ENCODE data around the gene FXYD3.
"Not testable (repeated sequence)": the region's sequence is repeated elsewhere in the genome, so short reads cannot be mapped to it uniquely, and the experiment has no call there.

The FXYD3 gene

DNA sequence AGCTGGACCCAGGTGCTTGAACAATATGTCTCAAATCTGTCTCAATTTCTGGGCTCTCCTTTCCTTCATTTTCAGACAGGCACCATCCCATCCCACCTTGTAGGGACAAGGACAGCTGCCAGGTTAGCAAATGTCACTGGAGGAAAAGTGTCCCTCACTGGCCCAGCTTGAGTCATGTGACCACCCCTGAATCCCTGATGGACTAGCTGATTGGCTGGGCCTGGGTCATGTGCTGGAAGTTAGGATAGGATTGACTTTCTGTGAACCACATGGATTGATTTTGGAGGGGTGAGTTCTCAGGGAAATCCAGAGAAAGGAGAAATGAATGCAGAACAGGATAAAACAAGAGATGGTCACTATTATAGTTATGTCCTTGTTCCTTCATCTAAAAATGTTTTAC, 28.2 kb upstream of the FXYD3 start:
- no peak for DNase-seq

DNA sequence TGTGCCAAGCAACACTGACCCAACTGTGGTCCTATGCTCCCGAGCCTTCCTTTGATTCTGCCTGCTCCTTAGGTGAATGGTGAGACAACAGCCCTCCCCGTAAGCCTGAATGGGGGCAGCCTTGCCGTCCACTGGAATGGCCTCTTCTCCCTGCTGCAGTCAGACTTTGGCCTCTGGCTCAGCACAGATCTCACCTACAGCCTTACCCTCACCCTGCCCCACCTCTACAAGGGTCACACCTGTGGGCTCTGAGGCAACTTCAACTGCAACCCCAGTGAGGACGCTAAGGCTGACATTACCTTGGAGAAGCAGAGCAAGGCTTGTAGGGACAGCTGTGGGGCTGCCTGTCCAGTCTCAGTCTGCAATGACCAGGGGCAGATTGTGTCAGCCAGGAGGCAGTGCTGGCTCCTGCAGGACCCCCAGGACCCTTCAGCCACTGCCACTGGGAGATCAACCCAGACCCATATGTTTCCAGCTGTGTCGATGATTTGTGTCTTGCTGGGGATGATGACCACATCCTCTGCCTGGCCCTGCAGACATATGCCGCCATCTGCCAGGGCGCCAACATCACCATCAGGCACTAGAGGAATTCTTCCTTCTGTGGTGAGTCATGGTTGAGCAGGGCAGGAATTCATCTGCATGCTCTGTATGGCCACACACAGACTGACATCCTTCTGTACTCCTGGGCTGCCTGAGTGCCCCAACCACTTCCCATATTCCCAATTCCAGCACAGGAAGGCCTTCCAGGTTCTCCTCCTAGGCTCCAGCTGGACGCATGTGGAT, 27.3 kb upstream of the FXYD3 start:
- DNase-seq: no peak

DNA sequence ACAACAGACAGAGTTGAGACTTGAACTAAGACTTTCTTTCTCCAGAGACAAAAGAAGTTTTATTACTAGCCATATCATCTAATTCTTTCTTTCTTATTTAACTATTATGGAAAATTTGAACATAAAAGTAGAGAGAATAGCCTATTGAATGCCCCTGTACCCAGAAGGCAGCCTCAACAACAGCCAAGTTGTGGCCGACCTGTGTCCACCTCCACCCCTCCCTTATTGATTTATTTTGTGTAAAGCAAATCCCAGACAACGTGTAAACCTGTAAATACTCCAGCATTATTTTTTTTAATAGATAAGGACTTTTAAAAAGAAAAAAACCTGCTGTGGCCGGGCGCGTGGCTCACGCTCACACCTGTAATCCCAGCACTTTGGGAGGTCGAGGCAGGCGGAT, 26.1 kb upstream of the FXYD3 start:
- DNase-seq: no peak

DNA sequence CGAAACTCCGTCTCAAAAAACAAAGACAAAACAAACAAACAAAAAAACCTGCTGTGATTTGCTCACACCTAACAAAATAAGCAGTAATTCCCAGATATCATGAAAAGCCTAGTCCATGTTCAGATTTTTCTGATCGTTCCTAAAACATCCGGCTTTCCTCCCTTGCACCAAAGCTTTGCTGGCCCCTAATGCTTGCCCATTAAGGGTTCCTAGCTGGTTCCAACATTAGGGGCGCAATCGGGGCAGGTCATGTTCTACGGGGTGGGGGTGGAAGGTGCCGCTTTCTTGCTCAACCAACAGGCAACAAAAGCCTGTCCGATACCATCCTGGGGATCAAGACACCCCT, 25.5 kb upstream of the FXYD3 start:
- DNase-seq: no peak

DNA sequence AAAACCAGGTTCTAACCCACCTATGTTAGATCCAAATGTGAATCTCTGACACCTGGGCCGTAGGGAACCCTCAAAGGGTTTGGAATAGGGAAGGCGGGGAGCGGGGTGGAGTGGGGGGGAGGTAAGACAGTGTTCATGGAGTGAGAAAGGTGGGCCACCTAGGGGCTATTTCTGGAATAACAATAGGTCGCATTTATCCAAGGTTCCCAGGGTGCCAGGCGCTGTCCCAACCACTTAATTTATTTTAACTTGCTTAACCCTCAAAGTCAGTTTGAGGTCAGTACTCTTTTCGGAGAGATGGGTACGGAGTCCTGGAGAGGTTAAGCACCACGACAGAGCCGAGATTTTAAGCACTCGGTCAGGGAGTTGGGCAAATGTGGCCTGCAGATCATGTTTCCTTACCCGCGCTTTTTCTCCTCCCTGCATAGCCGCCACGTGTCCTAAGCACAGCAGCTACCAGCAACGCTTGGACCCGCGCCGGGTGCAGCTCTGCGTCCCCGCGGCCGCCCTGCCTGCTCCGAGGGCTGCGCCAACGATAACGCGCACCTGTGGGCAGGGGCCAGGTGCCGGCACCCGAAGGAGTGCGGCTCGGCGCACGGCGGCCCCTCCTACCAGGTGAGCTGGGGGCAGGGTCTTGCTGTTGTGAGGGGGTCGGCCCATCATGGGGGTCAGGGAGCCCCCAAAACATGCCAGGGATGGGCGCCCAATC, 25.0 kb upstream of the FXYD3 start:
- no peak for DNase-seq

DNA sequence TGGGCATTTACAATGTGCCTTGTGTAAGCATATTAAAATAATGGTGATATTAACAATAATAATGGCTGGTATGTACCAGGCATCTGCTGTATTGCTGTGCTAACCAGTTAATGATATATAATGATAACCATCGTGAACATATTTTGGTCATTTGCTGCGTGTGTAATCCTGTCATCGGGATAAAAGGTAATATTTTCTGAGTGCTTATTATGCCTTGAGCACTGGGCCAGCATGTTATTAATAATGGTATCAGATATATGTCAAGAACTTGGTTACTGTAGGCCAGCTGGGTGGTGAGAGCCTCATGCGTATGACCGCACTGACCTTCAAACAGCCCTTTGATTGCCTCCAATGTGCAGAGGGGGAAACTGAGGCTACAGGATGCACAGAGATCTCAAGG, 22.2 kb upstream of the FXYD3 start:
- no peak for DNase-seq

DNA sequence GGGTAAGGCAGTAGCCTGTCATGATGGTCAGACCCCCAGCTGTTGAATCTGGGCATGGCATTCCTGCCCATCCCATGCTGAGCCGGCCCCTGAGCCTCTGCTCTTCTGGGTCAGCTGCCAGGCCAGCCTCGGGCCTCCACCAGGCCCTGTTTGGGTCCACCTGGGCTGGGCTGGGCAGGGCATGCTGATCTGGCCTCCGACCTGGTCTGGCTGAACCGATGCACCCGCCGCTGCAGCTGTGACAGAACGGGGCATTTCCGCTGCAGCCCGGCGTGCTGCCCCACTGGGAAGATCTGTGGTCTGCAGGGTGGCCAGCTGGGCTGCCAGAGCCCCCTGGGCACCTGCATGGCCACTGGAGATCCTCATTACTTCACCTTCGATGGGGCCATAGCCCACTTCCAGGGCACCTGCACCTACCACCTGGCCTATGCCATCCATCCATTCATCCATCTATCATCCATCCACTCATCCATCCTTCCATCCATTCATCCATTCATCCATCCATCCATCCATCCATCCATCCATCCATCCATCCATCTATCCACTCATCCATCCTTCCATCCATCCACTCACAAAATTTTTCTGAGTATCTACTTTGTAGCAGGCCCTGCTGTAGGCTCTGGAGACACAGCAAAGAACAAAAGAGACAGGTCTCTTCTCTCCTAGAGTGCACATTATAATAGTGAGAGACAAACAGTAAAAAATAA, 21.5 kb upstream of the FXYD3 start:
- no peak for DNase-seq

DNA sequence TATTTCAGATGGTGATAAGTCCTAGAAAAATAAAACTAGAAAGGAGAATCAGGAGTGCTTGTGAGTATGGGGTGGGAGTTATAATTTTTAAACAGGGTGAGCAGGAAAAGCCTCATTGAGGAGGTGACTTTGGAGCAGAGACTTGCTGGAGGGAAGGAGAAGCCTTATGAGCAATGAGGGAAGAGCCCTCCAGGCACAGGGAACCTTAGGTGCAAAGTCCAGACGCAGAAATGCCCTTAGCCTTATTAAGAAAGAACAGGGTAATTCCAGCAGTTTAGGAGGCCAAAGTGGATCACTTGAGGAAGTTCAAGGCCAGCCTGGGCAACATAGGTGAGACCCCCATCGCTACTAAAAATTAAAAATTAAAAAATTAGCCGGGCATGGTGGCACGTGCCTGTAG, 21.0 kb upstream of the FXYD3 start:
- DNase-seq: no peak

DNA sequence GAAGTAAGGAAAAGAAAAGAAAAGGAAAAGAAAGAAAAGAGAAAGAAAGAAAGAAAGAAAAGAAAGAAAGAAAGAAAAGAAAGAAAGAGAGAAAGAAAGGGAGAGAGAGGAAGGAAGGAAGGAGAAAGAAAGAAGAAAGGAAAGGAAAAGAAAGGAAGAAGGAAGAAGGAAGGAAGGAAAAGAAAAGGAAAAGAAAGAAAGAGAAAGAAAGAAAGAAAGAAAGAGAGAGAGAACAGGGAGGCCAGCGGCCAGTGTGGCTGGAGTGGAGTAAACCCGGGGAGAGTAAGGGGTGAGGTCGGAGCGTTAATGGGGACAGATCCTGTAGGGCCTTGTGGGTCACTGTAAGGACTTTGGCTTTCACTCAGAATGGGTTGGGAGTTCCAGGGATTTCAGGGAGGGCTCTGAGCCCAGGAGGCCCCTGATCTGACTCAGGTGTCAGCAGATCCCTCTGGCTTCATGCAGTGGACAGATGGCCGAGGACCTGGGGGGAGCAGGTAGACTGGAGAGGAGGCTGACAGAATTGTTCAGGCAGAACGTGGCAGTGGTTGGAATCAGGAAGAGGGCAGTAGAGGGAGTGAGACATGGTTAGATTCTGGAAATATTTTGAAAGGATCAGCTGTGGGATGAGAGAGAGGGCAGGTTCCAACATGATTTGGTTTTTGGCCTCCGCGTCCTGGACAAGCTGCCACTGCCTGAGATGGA, 19.8 kb upstream of the FXYD3 start:
- DNase-seq: no peak

DNA sequence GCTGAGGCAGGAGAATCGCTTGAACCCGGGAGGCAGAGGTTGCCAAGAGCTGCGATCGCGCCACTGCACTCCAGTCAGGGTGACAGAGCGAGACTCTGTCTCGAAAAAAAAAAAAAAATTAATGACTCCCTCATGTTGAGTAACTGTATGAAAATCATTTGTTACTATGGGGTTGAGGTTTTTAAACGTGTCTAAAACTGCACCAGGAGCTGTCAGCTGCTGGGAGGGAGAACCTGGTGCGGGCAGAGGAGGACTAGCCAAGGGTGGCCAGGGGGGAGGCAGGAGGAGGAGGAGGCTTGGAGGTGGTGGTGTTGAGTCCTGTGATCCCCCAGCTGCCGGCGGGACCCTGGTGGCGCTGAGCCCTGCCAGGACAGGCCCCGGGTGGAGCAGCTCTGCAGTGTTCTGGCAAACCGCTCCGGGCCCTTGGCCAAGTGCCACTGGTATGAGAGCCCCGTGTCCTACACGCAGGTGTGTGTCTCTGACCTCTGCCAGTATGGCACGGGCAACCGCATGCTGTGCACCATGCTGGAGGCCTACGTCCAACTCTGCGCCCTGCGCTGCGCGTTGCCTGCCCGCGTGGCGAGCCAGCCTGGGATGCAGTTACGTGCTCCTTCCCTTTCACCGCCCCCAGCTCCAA, 17.1 kb upstream of the FXYD3 start:
- DNase-seq: peak; percentile 9

DNA sequence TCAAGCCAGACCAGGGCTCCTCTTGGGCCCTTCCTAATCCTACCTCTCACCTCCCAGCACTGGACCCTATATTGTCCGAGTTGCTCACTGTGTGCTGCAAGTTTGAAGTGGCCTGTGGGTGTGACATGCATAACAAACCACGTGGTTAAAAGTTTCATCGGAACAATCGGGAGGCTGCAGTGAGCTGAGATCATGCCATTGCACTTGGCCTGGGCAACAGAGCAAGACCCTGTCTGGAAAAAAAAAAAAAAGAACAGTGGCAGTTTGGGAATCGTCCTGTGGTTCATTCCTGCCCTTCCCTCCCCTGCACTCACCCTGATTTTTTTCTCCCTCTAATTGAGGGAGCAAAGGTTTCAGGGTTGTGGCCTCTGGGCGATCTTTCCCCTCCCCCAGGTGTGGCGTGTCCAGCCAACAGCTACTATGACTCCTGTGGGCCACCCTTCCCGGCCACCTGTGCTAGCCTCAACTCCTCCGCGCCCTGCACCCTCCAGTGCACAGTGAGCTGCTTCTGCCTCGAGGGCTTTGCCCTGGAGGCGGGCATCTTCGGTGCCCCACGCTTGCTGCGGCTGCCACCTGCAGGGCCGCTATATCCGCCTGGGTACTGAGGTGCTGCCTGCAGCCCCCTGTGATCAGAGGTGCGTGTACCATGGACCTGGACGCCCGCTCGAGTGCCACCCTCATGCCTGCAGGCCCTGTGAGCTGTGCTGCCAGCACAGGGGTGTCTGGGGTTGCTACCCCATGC, 16.3 kb upstream of the FXYD3 start:
- DNase-seq: no peak

DNA sequence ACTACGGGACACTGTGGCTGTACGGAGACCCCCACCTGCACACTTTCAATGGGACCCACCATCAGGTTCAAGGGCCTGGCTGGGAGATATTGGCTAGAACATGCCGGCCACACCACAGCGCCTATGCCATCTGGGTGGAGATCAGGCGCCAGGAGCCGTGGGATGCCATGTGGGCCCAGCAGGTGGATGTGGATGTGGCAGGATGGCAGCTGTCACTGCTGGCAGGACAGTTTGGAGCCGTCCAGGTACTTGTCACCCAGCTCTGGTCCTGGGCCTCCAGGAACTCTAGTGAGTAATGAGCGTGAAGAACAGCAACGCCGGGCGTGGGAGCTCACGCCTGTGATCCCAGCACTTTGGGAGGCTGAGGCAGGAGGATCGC, 15.7 kb upstream of the FXYD3 start:
- DNase-seq: no peak

DNA sequence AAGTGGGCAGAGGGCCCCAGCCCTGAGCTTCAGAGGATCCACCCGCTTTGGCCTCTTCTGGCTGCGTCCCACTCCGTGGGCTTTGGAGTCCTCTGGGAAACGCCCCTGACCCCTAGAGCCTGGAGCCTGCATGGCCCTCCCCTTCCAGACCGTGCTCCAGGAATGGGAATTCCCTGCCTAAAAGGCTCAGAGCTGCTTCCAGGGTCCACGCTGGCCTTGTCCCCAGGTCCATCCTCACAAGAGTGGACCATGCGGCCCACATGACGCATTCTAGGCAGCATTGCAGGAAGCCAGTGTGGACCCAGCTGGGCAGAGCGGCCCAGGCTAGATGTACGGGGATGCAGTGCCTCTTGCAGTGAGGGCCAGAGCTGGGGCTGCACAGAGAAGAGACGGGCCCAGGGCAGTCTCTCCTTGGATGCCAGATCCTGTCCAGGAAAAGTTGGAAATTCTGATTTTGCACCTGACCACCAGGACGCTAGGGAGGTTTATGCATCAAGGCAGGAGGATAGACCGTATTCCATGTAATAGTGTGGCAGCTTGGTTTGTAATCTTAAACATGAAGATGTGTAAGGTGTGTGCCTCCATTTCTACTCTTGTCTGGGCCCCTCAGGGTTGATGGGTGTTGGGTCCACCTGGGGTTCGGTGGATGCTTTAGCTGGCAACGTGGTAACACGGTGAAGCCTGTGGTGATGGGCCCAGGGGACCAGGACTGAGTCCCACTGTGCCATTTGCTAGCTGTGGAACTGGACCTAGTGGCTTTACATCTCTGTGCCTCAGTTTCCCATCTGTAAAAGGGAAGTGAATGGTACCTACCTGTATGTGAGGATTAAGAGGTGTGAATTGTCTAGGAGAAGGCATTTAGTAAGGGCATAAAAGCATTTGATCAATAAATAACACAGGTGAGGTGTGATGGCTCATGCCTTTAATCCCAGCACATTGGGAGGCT, 14.8 kb upstream of the FXYD3 start:
- no peak for DNase-seq

DNA sequence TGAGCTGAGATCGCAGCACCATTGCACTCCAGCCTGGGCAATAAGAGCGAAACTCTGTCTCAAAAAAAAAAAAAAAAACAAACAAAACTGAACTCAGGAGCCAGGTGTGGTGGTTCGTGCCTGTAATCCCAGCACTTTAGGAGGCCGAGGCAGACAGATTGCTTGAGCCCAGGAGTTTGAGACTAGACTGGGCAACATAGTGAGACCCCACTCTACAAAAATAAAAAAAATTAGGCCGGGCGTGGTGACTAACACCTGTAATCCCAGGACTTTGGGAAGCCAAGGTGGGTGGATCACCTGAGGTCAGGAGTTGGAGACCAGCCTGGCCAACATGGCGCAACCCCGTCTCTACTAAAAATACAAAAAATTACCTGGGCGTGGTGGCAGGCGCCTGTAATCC, 13.7 kb upstream of the FXYD3 start:
- DNase-seq: not testable (repeated sequence)

DNA sequence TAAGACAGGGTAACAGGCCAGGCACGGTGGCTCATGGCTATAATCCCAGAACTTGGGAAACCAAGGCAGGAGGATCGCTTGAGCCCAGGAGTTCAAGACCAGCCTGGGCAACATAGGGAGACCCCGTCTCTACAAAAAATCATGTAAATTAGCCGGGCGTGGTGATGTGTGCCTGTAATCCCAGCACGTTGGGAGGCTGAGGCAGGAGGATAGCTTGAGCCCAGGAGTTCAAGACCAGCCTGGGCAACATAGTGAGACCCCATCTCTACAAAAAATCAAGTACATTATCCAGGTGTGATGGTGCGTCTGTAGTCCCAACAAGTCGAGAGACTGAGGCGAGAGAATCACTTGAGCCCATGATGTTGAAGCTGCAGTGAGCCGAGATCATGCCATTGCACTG, 12.0 kb upstream of the FXYD3 start:
- DNase-seq: not testable (repeated sequence)

DNA sequence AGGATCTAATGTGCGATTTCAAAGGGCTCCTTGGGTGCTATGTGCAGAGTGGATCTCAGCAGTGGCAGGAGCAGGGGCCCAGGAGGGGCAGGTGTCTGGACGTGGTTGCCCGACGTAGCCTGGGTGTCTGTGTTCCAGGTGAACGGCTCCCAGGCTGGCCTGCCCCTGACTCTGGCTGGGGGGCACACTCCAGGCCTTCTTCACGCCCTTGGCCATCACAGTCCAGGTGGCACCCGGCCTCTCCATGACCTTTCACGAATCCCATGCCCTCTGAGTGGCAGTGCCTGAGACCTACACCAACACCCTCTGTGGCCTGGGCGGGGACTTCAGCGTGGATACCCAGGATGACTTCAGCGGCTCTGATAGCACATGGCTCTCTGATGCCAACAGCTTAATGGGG, 11.3 kb upstream of the FXYD3 start:
- no peak for DNase-seq

DNA sequence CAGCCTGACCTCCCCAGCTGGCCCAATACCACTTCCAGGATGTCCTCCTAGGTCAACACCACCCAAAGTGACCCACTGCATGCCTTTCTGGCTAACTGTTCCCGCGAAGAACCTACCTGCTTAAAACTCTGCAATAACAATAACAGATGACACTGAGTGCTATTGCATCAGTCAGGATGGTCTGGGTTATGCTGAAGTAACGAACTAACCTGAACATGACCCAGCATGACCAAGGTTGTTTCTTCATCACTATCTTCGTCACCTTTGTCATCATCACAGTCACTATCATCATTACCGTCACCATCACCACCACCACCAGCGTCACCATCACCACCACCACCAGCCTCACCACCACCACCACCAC, 10.6 kb upstream of the FXYD3 start:
- no peak for DNase-seq

DNA sequence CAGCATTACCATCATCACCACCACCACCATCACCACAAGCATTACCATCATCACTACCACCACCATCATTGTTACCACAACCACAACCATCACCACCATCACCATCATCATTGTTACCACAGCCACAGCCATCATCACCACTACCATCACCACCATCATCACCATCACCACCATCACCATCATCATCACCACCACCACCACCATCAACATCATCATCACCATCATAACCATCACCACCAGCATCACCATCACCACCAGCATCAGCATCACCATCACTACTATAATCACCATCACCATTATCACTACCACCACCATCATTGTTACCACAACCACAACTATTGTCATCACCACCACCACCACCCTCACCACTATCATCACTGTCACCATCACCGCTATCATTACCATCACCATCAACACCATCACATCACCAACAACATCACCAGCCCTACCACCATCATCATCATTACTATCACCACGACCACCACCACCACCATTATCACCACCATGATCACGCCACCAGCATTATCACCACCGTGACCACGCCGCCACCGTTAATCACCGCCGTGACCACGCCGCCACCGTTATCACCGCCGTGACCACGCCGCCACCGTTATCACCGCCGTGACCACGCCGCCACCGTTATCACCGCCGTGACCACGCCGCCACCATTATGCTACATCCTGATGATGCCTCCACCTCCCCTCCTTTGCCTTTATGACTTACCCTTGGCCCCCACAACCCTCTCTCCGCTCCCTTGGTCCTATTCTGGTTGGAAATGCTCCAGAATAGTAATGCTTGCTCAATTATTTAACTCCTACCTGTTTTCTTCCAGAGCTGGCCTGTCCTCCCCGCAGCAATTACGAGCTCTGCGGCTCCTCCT, 10.0 kb upstream of the FXYD3 start:
- no peak for DNase-seq

DNA sequence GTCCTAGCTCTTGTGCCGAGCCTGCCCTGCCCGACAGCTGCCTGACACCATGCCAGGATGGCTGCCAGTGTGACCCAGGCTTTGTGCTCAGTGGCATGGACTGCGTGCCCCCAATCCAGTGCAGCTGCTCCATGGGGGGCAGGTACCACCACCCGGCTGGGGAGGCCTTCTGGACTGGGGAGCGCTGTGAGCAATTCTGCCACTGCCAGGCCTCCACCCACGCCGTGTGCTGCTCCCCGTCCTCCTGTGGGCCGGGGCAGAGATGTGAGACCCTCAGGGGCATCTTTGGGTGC, 9.4 kb upstream of the FXYD3 start:
- no peak for DNase-seq

DNA sequence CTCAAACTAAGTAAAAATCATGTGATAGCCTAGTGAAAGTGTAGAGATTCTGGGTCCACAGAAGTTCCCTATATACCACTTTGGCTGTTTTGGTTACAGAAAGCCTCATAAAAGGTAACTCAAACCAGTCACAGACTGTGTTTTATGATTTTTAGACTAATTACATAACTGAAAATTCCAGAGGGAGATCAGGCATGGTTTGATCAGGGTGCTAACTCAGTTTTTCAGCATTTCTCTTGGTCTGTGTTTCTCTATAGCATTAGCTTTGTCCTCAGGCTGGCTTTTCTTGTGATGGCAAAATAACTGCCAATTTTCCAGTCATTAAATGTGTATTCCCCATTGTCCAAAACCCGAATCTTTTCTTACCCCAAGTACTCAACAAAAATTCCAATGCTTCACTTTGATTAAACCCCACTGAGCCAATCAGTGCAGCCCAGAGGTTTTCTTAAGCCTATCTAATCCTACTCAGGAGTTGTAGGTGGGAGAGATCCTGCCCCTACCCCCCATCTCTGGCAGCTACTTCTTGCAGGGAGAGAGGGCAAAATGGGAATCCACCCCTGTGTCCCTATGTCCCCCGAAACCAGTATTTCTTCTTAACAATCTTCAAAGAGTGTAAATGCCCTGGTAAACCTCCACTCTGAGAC, 8.6 kb upstream of the FXYD3 start:
- no peak for DNase-seq
